Chondrocyte (in vitro differentiated cells): Measurements from ENCODE around the gene TOPAZ1. TPM values are rescaled to one million over a fixed set of nuclear protein-coding genes. Genes with fewer than 3 reads are reported as not detected.

Experiments
- DNase-seq: peaks from one replicate; pipeline ENCODE4 v3.0.0; 2021; ENCODE audit warnings: mixed read lengths, low spot score
- H3K27ac Mint-ChIP-seq: one replicate; pipeline ENCODE4 v1.8.0; 2021; ENCODE audit warnings: mild to moderate bottlenecking, moderate library complexity, mixed read lengths; ENCODE audit not compliant: unreplicated experiment
- H3K27me3 Mint-ChIP-seq: 2 replicates; pipeline ENCODE4 v1.8.0; 2021; ENCODE audit warnings: low read depth, mixed read lengths
- H3K36me3 Mint-ChIP-seq: 2 replicates; pipeline ENCODE4 v1.8.0; 2021; ENCODE audit warnings: low read depth, mixed read lengths
- H3K4me1 Mint-ChIP-seq: 2 replicates; pipeline ENCODE4 v1.8.0; 2021; ENCODE audit warnings: low read depth, mild to moderate bottlenecking, mixed read lengths
- H3K4me3 Mint-ChIP-seq: one replicate; pipeline ENCODE4 v1.8.0; 2021; ENCODE audit warnings: mild to moderate bottlenecking, moderate library complexity, mixed read lengths; ENCODE audit not compliant: unreplicated experiment
- H3K9me3 Mint-ChIP-seq: 2 replicates; pipeline ENCODE4 v1.8.0; 2021; ENCODE audit warnings: low read depth, mixed read lengths
- CTCF ChIP-seq: fragments of 200-600 bp; sonication (generic); IDR thresholded peaks from 2 replicates; pipeline ENCODE4 v1.5.0; 2021; ENCODE audit warnings: antibody characterized with exemption, mild to moderate bottlenecking, moderate library complexity
- total RNA-seq: library from RNA; stranded (reverse); gene quantifications from 3 replicates; pipeline ENCODE4 v1.2.1, GENCODE V29; 2021

The TOPAZ1 gene
- total RNA-seq, 1 donor from 2014 or later, result not detected

DNA sequence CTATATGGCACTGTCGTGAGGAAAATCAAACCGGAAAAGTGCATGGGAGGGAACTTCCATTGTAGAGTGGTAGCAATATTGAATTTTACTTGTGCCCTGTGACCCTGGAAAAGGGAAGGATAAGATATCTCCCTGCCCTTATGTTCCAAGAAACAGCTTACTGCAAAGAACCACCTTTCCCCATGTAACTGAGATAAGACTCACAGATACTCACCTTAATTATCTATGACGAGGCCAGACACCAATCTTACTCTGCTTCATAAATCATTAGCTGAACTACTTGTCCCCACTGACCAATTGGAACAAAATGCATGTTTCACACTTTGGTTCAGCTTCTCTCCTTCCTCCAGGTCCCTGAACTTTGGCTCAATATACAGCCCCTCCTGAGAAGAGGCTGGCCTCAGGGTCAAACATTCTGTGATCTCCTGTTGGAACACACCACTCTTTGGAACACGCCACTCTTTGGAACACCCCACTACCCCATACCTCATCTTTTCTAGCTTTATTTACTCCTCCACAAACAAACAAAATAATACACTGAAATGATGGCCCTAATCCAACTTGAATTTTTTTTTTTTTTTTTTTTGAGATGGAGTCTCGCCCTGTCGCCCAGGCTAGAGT lies 6.9 kb upstream of the TOPAZ1 start:
- peaks cover 14% of the 10 kb centered on the region for H3K4me1 Mint-ChIP-seq
- no peak overlapping the region for H3K4me3 Mint-ChIP-seq
- H3K36me3 Mint-ChIP-seq, result no peaks in the 10 kb centered on the region
- peaks cover 3% of the 10 kb centered on the region for H3K27me3 Mint-ChIP-seq
- DNase-seq, result no peak
- TF ChIP-seq CTCF, result no peak
- no peaks in the 10 kb centered on the region for H3K9me3 Mint-ChIP-seq
- no peak overlapping the region for H3K27ac Mint-ChIP-seq

DNA sequence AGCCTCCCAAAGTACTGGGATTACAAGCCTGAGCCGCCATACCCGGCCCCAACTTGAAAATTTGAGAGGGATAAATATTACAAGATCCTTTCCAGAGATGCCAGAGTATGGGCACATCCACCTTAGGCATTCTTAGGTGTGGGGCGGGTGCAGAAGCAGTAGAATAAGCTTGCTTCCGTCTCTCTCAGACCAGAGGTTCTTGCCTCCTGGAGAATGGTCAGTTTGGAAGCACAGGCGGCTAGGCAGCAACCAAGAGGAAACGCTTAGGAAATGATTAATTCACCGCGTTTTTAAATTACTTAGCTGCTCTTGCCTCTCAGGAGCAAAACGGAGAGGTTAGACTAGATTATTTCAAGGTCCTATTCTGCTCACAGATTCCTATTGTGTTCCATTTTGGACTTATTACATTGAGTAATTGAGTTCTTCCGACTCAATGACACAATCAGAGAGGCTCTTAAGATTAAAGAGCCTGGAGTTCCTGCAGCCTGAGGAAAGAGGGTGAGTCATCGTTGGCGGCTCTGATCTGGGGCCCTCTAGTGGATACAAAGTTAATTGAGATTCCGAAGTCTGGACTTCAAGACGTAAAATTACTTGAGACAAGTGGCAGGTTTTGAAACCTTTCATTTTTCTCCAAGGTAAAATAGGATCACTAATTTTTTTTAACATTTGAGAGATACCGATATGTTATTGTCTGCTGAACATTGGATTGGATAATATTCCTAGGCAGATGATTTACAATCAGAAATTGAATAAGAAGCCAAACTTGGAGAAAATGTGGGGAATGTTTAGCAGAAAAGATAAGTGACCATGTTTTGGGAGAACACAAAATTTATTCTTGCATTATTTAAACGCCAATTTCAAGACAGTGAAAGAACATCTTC lies 5.8 kb upstream of the TOPAZ1 start:
- peak; percentile 92 for TF ChIP-seq CTCF
- no peak overlapping the region for H3K27ac Mint-ChIP-seq
- DNase-seq, result no peak
- no peak overlapping the region for H3K4me3 Mint-ChIP-seq
- H3K36me3 Mint-ChIP-seq, result no peaks in the 10 kb centered on the region
- peaks cover 9% of the 10 kb centered on the region for H3K4me1 Mint-ChIP-seq
- no peaks in the 10 kb centered on the region for H3K27me3 Mint-ChIP-seq
- no peaks in the 10 kb centered on the region for H3K9me3 Mint-ChIP-seq

DNA sequence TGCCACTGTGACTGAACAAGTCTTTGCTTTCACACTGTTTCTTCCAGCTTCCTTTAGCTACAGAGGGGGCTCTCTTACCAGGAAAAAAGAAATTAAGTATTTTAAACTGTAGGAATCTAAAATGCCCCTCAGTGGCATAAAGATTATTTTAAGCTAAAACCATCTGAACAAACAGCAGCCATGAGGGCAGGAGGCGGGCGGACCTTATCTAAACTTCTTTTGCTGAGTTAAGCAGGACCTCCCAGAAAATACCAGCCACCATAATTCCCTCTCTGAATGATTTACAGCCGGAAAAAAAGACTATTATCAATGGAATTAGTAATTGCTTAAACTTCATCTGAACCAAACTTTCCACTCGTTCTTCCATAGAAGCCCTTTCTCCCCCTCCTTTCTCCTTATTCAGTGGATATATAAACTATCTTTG lies 5.2 kb upstream of the TOPAZ1 start:
- Mint-ChIP-seq H3K9me3 (no peaks in the 10 kb centered on the region), H3K36me3 (no peaks in the 10 kb centered on the region), H3K4me3 (no peak overlapping the region), H3K27me3 (no peaks in the 10 kb centered on the region), H3K4me1 (peaks cover 9% of the 10 kb centered on the region), H3K27ac (no peak overlapping the region)
- DNase-seq, result no peak
- TF ChIP-seq CTCF, result no peak

- H3K4me3 Mint-ChIP-seq, result no peak overlapping the region
- peaks cover 9% of the 10 kb centered on the region for H3K4me1 Mint-ChIP-seq
- H3K27me3 Mint-ChIP-seq, result no peaks in the 10 kb centered on the region
- no peak for TF ChIP-seq CTCF
- no peak for DNase-seq
- H3K27ac Mint-ChIP-seq, result no peak overlapping the region
- H3K9me3 Mint-ChIP-seq, result no peaks in the 10 kb centered on the region
- no peaks in the 10 kb centered on the region for H3K36me3 Mint-ChIP-seq
Measured at GRCh38 chr3:44237161-44237560, 4.5 kb upstream of the TOPAZ1 start.

- no peaks in the 10 kb centered on the region for H3K36me3 Mint-ChIP-seq
- no peak overlapping the region for H3K4me3 Mint-ChIP-seq
- no peak for DNase-seq
- TF ChIP-seq CTCF, result no peak
- H3K9me3 Mint-ChIP-seq, result no peaks in the 10 kb centered on the region
- peaks cover under 1% of the 10 kb centered on the region for H3K27me3 Mint-ChIP-seq
- peaks cover 9% of the 10 kb centered on the region for H3K4me1 Mint-ChIP-seq
- H3K27ac Mint-ChIP-seq, result no peak overlapping the region
Measured at GRCh38 chr3:44237665-44238064, 4.0 kb upstream of the TOPAZ1 start.
